HEK293 (cell line): ENCODE data around the gene AURKB.

ENCODE experiments used
- GLIS2 ChIP-seq: fragments of 450-650 bp; formaldehyde crosslinking; IDR thresholded peaks from 2 replicates; pipeline ENCODE4 v1.5.1; 2016; ENCODE audit warnings: missing biosample characterization, missing genetic modification characterization
- HOXD13 ChIP-seq: sonication (generic); formaldehyde crosslinking; IDR thresholded peaks from 2 replicates; pipeline ENCODE4 v1.8.0; 2022; ENCODE audit warnings: missing genetic modification reagents, borderline replicate concordance
- KLF10 ChIP-seq: fragments of 450-650 bp; IDR thresholded peaks from 2 replicates; pipeline ENCODE4 v1.5.1; 2018; ENCODE audit warnings: missing biosample characterization, mild to moderate bottlenecking, missing genetic modification characterization
- PRDM10 ChIP-seq: fragments of 450-650 bp; formaldehyde crosslinking; IDR thresholded peaks from 2 replicates; pipeline ENCODE4 v1.5.1; 2016; ENCODE audit warnings: missing biosample characterization, missing genetic modification characterization
- SP2 ChIP-seq: fragments of 450-650 bp; formaldehyde crosslinking; IDR thresholded peaks from 2 replicates; pipeline ENCODE4 v1.5.1; 2016; ENCODE audit warnings: missing biosample characterization, missing genetic modification characterization
- SP3 ChIP-seq: fragments of 450-650 bp; formaldehyde crosslinking; IDR thresholded peaks from 2 replicates; pipeline ENCODE4 v1.5.1; 2016; ENCODE audit warnings: missing biosample characterization, missing genetic modification characterization
- YY2 ChIP-seq: fragments of 450-650 bp; formaldehyde crosslinking; IDR thresholded peaks from 2 replicates; pipeline ENCODE4 v1.5.1; 2016; ENCODE audit warnings: missing biosample characterization, missing genetic modification characterization
- ZFP69B ChIP-seq: fragments of 450-650 bp; formaldehyde crosslinking; IDR thresholded peaks from 2 replicates; pipeline ENCODE4 v1.5.1; 2016; ENCODE audit warnings: missing biosample characterization, missing genetic modification characterization
- ZNF114 ChIP-seq: fragments of 450-650 bp; formaldehyde crosslinking; IDR thresholded peaks from 2 replicates; pipeline ENCODE4 v1.5.0; 2017; ENCODE audit warnings: missing biosample characterization, missing genetic modification characterization
- ZNF16 ChIP-seq: fragments of 450-650 bp; formaldehyde crosslinking; IDR thresholded peaks from 2 replicates; pipeline ENCODE4 v1.5.1; 2016; ENCODE audit warnings: low read depth, missing biosample characterization, missing genetic modification characterization
- ZNF18 ChIP-seq: fragments of 450-650 bp; formaldehyde crosslinking; IDR thresholded peaks from 2 replicates; pipeline ENCODE4 v1.5.1; 2016; ENCODE audit warnings: missing biosample characterization, missing genetic modification characterization
- ZNF184 ChIP-seq: fragments of 450-650 bp; IDR thresholded peaks from 2 replicates; pipeline ENCODE4 v1.5.1; 2018; ENCODE audit warnings: missing biosample characterization, mild to moderate bottlenecking, missing genetic modification characterization
- ZNF341 ChIP-seq: fragments of 450-650 bp; formaldehyde crosslinking; IDR thresholded peaks from 2 replicates; pipeline ENCODE4; 2016; ENCODE audit warnings: low read depth, missing biosample characterization, missing genetic modification characterization
- ZNF501 ChIP-seq: fragments of 450-650 bp; formaldehyde crosslinking; IDR thresholded peaks from 2 replicates; pipeline ENCODE4 v1.5.1; 2016; ENCODE audit warnings: missing biosample characterization, missing genetic modification characterization
- ZNF513 ChIP-seq: fragments of 450-650 bp; IDR thresholded peaks from 2 replicates; pipeline ENCODE4 v1.5.1; 2018; ENCODE audit warnings: missing biosample characterization, missing genetic modification characterization
- ZXDB ChIP-seq: fragments of 450-650 bp; formaldehyde crosslinking; IDR thresholded peaks from 2 replicates; pipeline ENCODE4 v1.5.1; 2016; ENCODE audit warnings: missing biosample characterization, missing genetic modification characterization
- TF ChIP-seq, protein P1 (sequence below): fragments of 450-650 bp; formaldehyde crosslinking; IDR thresholded peaks from 2 replicates; pipeline ENCODE4 v1.5.1; 2016; ENCODE audit warnings: missing biosample characterization, missing genetic modification characterization
- TF ChIP-seq, protein P2 (sequence below): fragments of 450-650 bp; formaldehyde crosslinking; IDR thresholded peaks from 2 replicates; pipeline ENCODE4 v1.5.1; 2017; ENCODE audit warnings: missing biosample characterization, mild to moderate bottlenecking, missing genetic modification characterization, moderate library complexity
- TF ChIP-seq, protein P3 (sequence below): fragments of 450-650 bp; formaldehyde crosslinking; IDR thresholded peaks from 2 replicates; pipeline ENCODE4 v1.5.1; 2016; ENCODE audit warnings: missing biosample characterization, missing genetic modification characterization
- TF ChIP-seq, protein P4 (sequence below): fragments of 450-650 bp; formaldehyde crosslinking; IDR thresholded peaks from 2 replicates; pipeline ENCODE4 v1.5.1; 2017; ENCODE audit warnings: missing biosample characterization, missing genetic modification characterization
- TF ChIP-seq, protein P5 (sequence below): fragments of 450-650 bp; formaldehyde crosslinking; IDR thresholded peaks from 2 replicates; pipeline ENCODE4 v1.5.1; 2016; ENCODE audit warnings: missing biosample characterization, missing genetic modification characterization

AURKB gene

DNA sequence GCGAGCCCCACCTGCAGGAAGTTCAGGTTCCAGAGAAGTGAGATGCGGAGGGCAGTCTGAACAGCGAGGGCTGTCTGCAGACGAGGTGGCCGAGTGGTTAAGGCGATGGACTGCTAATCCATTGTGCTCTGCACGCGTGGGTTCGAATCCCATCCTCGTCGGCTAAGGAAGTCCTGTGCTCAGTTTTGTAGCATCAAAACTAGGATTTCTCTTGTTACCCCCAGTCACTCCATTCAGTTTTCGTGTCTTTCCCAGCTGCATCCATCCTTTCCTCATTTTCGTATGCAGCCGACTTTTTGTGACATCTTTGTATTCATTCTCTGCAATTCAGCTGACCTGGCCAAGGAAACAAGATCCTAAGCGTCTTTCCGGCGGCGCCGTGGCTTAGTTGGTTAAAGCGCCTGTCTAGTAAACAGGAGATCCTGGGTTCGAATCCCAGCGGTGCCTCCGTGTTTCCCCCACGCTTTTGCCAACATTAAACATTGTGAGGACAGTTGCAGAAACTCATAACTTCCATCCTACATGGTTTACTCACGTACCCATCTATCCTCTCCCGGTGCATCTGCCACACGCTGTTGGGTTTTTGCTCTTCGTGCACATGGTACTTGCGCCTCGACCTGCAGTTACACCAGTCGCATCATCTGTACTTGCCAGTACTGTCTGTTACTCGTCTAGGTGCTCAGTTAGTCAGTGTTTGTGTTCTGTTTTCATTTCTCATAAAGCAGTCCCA is 23.4 kb downstream of the AURKB start (continued):
- TF ChIP-seq ZNF18 (no peak; the same call in 1 of the 2 replicates), YY2 (tag by site-specific recombination) (peak; percentile 66), SP2 (tag by site-specific recombination) (0 out of 2 replicates have a peak, but pooled peaks have one; percentile 15), ZNF114 (tag by site-specific recombination) (no peak), ZFP69B (tag by site-specific recombination) (peak; percentile 77), KLF10 (tag by site-specific recombination) (peak; percentile 15), ZXDB (peak; percentile 20; the same call in 1 of the 2 replicates), ZNF16 (tag by site-specific recombination) (peak; percentile 7; the same call in 1 of the 2 replicates), HOXD13 (CRISPR knock-in tag) (no peak), ZNF341 (tag by site-specific recombination) (no peak), GLIS2 (tag by site-specific recombination) (peak; percentile 31; the same call in 1 of the 2 replicates), ZNF513 (tag by site-specific recombination) (peak; percentile 4; the same call in 1 of the 2 replicates), SP3 (tag by site-specific recombination) (peak; percentile 5; the same call in 1 of the 2 replicates), ZNF501 (tag by site-specific recombination) (peak; percentile 54; the same call in 1 of the 2 replicates), ZNF184 (tag by site-specific recombination) (peak; percentile 70), PRDM10 (0 out of 2 replicates have a peak, but pooled peaks have one; percentile 21)
- TF ChIP-seq, protein P1, sequence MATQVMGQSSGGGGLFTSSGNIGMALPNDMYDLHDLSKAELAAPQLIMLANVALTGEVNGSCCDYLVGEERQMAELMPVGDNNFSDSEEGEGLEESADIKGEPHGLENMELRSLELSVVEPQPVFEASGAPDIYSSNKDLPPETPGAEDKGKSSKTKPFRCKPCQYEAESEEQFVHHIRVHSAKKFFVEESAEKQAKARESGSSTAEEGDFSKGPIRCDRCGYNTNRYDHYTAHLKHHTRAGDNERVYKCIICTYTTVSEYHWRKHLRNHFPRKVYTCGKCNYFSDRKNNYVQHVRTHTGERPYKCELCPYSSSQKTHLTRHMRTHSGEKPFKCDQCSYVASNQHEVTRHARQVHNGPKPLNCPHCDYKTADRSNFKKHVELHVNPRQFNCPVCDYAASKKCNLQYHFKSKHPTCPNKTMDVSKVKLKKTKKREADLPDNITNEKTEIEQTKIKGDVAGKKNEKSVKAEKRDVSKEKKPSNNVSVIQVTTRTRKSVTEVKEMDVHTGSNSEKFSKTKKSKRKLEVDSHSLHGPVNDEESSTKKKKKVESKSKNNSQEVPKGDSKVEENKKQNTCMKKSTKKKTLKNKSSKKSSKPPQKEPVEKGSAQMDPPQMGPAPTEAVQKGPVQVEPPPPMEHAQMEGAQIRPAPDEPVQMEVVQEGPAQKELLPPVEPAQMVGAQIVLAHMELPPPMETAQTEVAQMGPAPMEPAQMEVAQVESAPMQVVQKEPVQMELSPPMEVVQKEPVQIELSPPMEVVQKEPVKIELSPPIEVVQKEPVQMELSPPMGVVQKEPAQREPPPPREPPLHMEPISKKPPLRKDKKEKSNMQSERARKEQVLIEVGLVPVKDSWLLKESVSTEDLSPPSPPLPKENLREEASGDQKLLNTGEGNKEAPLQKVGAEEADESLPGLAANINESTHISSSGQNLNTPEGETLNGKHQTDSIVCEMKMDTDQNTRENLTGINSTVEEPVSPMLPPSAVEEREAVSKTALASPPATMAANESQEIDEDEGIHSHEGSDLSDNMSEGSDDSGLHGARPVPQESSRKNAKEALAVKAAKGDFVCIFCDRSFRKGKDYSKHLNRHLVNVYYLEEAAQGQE (tag by site-specific recombination) = peak; percentile 25; the same call in 1 of the 2 replicates
- TF ChIP-seq, protein P2, sequence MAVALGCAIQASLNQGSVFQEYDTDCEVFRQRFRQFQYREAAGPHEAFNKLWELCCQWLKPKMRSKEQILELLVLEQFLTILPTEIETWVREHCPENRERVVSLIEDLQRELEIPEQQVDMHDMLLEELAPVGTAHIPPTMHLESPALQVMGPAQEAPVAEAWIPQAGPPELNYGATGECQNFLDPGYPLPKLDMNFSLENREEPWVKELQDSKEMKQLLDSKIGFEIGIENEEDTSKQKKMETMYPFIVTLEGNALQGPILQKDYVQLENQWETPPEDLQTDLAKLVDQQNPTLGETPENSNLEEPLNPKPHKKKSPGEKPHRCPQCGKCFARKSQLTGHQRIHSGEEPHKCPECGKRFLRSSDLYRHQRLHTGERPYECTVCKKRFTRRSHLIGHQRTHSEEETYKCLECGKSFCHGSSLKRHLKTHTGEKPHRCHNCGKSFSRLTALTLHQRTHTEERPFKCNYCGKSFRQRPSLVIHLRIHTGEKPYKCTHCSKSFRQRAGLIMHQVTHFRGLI (tag by site-specific recombination) = no peak; the same call in 1 of the 2 replicates
- TF ChIP-seq, protein P3, sequence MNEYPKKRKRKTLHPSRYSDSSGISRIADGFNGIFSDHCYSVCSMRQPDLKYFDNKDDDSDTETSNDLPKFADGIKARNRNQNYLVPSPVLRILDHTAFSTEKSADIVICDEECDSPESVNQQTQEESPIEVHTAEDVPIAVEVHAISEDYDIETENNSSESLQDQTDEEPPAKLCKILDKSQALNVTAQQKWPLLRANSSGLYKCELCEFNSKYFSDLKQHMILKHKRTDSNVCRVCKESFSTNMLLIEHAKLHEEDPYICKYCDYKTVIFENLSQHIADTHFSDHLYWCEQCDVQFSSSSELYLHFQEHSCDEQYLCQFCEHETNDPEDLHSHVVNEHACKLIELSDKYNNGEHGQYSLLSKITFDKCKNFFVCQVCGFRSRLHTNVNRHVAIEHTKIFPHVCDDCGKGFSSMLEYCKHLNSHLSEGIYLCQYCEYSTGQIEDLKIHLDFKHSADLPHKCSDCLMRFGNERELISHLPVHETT = peak; percentile 32; the same call in 1 of the 2 replicates
- TF ChIP-seq, protein P4, sequence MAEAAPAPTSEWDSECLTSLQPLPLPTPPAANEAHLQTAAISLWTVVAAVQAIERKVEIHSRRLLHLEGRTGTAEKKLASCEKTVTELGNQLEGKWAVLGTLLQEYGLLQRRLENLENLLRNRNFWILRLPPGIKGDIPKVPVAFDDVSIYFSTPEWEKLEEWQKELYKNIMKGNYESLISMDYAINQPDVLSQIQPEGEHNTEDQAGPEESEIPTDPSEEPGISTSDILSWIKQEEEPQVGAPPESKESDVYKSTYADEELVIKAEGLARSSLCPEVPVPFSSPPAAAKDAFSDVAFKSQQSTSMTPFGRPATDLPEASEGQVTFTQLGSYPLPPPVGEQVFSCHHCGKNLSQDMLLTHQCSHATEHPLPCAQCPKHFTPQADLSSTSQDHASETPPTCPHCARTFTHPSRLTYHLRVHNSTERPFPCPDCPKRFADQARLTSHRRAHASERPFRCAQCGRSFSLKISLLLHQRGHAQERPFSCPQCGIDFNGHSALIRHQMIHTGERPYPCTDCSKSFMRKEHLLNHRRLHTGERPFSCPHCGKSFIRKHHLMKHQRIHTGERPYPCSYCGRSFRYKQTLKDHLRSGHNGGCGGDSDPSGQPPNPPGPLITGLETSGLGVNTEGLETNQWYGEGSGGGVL (tag by site-specific recombination) = peak; percentile 49; the same call in 1 of the 2 replicates
- TF ChIP-seq, protein P5, sequence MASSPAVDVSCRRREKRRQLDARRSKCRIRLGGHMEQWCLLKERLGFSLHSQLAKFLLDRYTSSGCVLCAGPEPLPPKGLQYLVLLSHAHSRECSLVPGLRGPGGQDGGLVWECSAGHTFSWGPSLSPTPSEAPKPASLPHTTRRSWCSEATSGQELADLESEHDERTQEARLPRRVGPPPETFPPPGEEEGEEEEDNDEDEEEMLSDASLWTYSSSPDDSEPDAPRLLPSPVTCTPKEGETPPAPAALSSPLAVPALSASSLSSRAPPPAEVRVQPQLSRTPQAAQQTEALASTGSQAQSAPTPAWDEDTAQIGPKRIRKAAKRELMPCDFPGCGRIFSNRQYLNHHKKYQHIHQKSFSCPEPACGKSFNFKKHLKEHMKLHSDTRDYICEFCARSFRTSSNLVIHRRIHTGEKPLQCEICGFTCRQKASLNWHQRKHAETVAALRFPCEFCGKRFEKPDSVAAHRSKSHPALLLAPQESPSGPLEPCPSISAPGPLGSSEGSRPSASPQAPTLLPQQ (tag by site-specific recombination) = peak; percentile 67
